Activated B cell treated with CpG ODN at 0.5 μM for 24 hours (primary cell): ENCODE measurements around the gene ETNK2. TPM values are rescaled to one million over a fixed set of nuclear protein-coding genes. Genes with fewer than 3 reads are reported as not detected.

ENCODE experiments used
- ATAC-seq: fragments of 200-7000 bp; cut with Tn5 transposase; one replicate; pipeline ENCODE4 v1.10.0; 2021; ENCODE audit warnings: low read depth, mild to moderate bottlenecking, moderate library complexity
- CTCF ChIA-PET: fragments of 350-600 bp; sonication (Branson Sonifier 250); formaldehyde crosslinking; loops from one replicate; lab custom pipeline; 2021; ENCODE audit warnings: antibody characterized with exemption; lab: Charles Lee
- POLR2A ChIA-PET: fragments of 350-600 bp; sonication (Branson Sonifier 250); formaldehyde crosslinking; loops from one replicate; lab custom pipeline; 2021; ENCODE audit warnings: antibody characterized with exemption; lab: Charles Lee
- DNase-seq: peaks from one replicate; pipeline ENCODE4 v3.0.0; 2022
- H3K27ac Mint-ChIP-seq: one replicate; pipeline ENCODE4 v1.8.0; 2020; ENCODE audit warnings: mixed read lengths
- H3K27me3 Mint-ChIP-seq: one replicate; pipeline ENCODE4 v1.8.0; 2021; ENCODE audit warnings: mixed read lengths
- H3K36me3 Mint-ChIP-seq: one replicate; pipeline ENCODE4 v1.8.0; 2021; ENCODE audit warnings: low read depth, mixed read lengths
- H3K4me1 Mint-ChIP-seq: one replicate; pipeline ENCODE4 v1.8.0; 2021; ENCODE audit warnings: mixed read lengths
- H3K4me3 Mint-ChIP-seq: one replicate; pipeline ENCODE4 v1.8.0; 2020; ENCODE audit warnings: mild to moderate bottlenecking, mixed read lengths
- H3K9me3 Mint-ChIP-seq: one replicate; pipeline ENCODE4 v1.8.0; 2020; ENCODE audit warnings: mixed read lengths
- CTCF ChIP-seq: fragments of 200-600 bp; IDR thresholded peaks from one replicate; pipeline ENCODE4 v1.8.0; 2022; ENCODE audit warnings: antibody characterized with exemption, mild to moderate bottlenecking
- intact Hi-C: fragments of 100-400 bp; cut with micrococcal nuclease; formaldehyde crosslinking; loops from one replicate; pipeline ENCODE4 v1.15.1; 2024
- total RNA-seq: library from RNA; stranded (reverse); gene quantifications from 2 replicates; pipeline ENCODE4 v1.2.3, GENCODE V29; 2022

The ETNK2 gene
- 0.16 and 0.44 TPM in 2 replicates for total RNA-seq

GRCh38 chr1:204151552-204152309 is at the start of gene ETNK2:
Gene ETNK2 (minus strand): TSS chr1:204152044. CDS start chr1:204151852, 192 bp downstream.
- Mint-ChIP-seq H3K36me3 (no peaks in the 10 kb centered on the region), H3K9me3 (no peaks in the 10 kb centered on the region), H3K27ac (no peak within 1 kb of the TSS), H3K4me3 (peak within 1 kb of the TSS; percentile 71), H3K4me1 (peaks cover 2% of the 10 kb centered on the region), H3K27me3 (peaks cover 23% of the 10 kb centered on the region)
- peak; percentile 59 for DNase-seq
- CTCF ChIA-PET, result interaction anchor here (0.5 kb wide), 1 partner anchor 1432 kb away, joined by 4 read pairs; no protein-coding TSS in a partner anchor
- TF ChIP-seq CTCF, result no peak
- POLR2A ChIA-PET, result no interaction called here
- peak; percentile 83 for ATAC-seq
- intact Hi-C loops, result no loop called here

GRCh38 chr1:204201348-204202040 is 49.6 kb upstream of the ETNK2 start:
- CTCF ChIA-PET, result interaction anchor here (0.5 kb wide), 1 partner anchor 670 kb away, joined by 3 read pairs; no protein-coding TSS in a partner anchor

GRCh38 chr1:204199579-204199978 is 47.7 kb upstream of the ETNK2 start:
- Mint-ChIP-seq H3K4me3 (no peak overlapping the region), H3K27me3 (peaks cover 15% of the 10 kb centered on the region), H3K4me1 (no peaks in the 10 kb centered on the region), H3K9me3 (no peaks in the 10 kb centered on the region), H3K27ac (no peak overlapping the region), H3K36me3 (no peaks in the 10 kb centered on the region)
- CTCF ChIA-PET, result no interaction called here
- DNase-seq, result no peak
- ATAC-seq, result no peak
- intact Hi-C loops, result no loop called here
- POLR2A ChIA-PET, result no interaction called here
- TF ChIP-seq CTCF, result no peak

More at GRCh38 chr1:204201348-204202040, 49.6 kb upstream of the ETNK2 start:
- peaks cover 23% of the 10 kb centered on the region for H3K27me3 Mint-ChIP-seq
- H3K9me3 Mint-ChIP-seq, result no peaks in the 10 kb centered on the region
- ATAC-seq (no peak), DNase-seq (no peak)
- POLR2A ChIA-PET, result no interaction called here
- H3K4me1 Mint-ChIP-seq, result no peaks in the 10 kb centered on the region
- no peak overlapping the region for H3K27ac Mint-ChIP-seq
- H3K36me3 Mint-ChIP-seq, result no peaks in the 10 kb centered on the region
- no peak for TF ChIP-seq CTCF
- no peak overlapping the region for H3K4me3 Mint-ChIP-seq
- intact Hi-C loops, result no loop called here

- intact Hi-C loops, result no loop called here
- Mint-ChIP-seq H3K9me3 (no peaks in the 10 kb centered on the region), H3K27me3 (peaks cover 10% of the 10 kb centered on the region), H3K4me1 (no peaks in the 10 kb centered on the region), H3K36me3 (no peaks in the 10 kb centered on the region), H3K4me3 (no peak overlapping the region), H3K27ac (no peak overlapping the region)
- ChIA-PET CTCF (interaction anchor here (1.5 kb wide), 1 partner anchor 9 kb away, joined by 4 read pairs; no protein-coding TSS in a partner anchor), POLR2A (no interaction called here)
- no peak for TF ChIP-seq CTCF
- ATAC-seq (no peak), DNase-seq (no peak)
Measured at GRCh38 chr1:204198348-204199340, 46.8 kb upstream of the ETNK2 start.
